Measurements from ENCODE around the gene PLA2G2C.

PLA2G2C gene

GRCh38 chr1:20164694-20165202 is 21.6 kb downstream of the PLA2G2C start:
- in situ Hi-C loops (cut with HindIII; ENCODE audit: low sequenced_read_pairs): loop anchor here (25.0 kb wide), 1 partner anchor 227 kb away; no protein-coding TSS in a partner anchor

- in situ Hi-C loops (cut with HindIII; ENCODE audit: low sequenced_read_pairs): loop anchor here (25.0 kb wide), 1 partner anchor 223 kb away; no protein-coding TSS in a partner anchor
Measured at GRCh38 chr1:20160034-20160433, 26.3 kb downstream of the PLA2G2C start.

- in situ Hi-C loops (cut with HindIII; ENCODE audit: low sequenced_read_pairs): loop anchor here (25.0 kb wide), 1 partner anchor 221 kb away; no protein-coding TSS in a partner anchor
Measured at GRCh38 chr1:20158358-20159070, 27.8 kb downstream of the PLA2G2C start.

GRCh38 chr1:20154301-20154831 is 32.0 kb downstream of the PLA2G2C start:
- in situ Hi-C loops (cut with HindIII; ENCODE audit: low sequenced_read_pairs): loop anchor here (25.0 kb wide), 1 partner anchor 217 kb away; no protein-coding TSS in a partner anchor

GRCh38 chr1:20153000-20153418 is 33.3 kb downstream of the PLA2G2C start:
- in situ Hi-C loops (cut with HindIII; ENCODE audit: low sequenced_read_pairs): loop anchor here (25.0 kb wide), 1 partner anchor 216 kb away; no protein-coding TSS in a partner anchor

- in situ Hi-C loops (cut with HindIII; ENCODE audit: low sequenced_read_pairs): loop anchor here (25.0 kb wide), 1 partner anchor 215 kb away; no protein-coding TSS in a partner anchor
Measured at GRCh38 chr1:20152599-20152930, 33.8 kb downstream of the PLA2G2C start.

GRCh38 chr1:20151906-20152598 is 34.3 kb downstream of the PLA2G2C start:
- in situ Hi-C loops (cut with HindIII; ENCODE audit: low sequenced_read_pairs): loop anchor here (25.0 kb wide), 1 partner anchor 215 kb away; no protein-coding TSS in a partner anchor

GRCh38 chr1:20150969-20151368 is 35.3 kb downstream of the PLA2G2C start:
- in situ Hi-C loops (cut with HindIII; ENCODE audit: low sequenced_read_pairs): loop anchor here (25.0 kb wide), 1 partner anchor 214 kb away; no protein-coding TSS in a partner anchor

GRCh38 chr1:20150326-20150705 is 36.0 kb downstream of the PLA2G2C start:
- in situ Hi-C loops (cut with HindIII; ENCODE audit: low sequenced_read_pairs): loop anchor here (25.0 kb wide), 1 partner anchor 213 kb away; no protein-coding TSS in a partner anchor

- in situ Hi-C loops (cut with HindIII; ENCODE audit: low sequenced_read_pairs): loop anchor here (25.0 kb wide), 1 partner anchor 212 kb away; no protein-coding TSS in a partner anchor
Measured at GRCh38 chr1:20149601-20150325, 36.6 kb downstream of the PLA2G2C start.

- in situ Hi-C loops (cut with HindIII; ENCODE audit: low sequenced_read_pairs): no loop called here
Measured at GRCh38 chr1:20148571-20149500, 37.5 kb downstream of the PLA2G2C start.

GRCh38 chr1:20147846-20148570 is 38.3 kb downstream of the PLA2G2C start:
- in situ Hi-C loops (cut with HindIII; ENCODE audit: low sequenced_read_pairs): no loop called here

- in situ Hi-C loops (cut with HindIII; ENCODE audit: low sequenced_read_pairs): no loop called here
Measured at GRCh38 chr1:20143734-20144565, 42.4 kb downstream of the PLA2G2C start.

GRCh38 chr1:20143318-20143717 is 43.0 kb downstream of the PLA2G2C start:
- in situ Hi-C loops (cut with HindIII; ENCODE audit: low sequenced_read_pairs): no loop called here

- in situ Hi-C loops (cut with HindIII; ENCODE audit: low sequenced_read_pairs): no loop called here
Measured at GRCh38 chr1:20142001-20142710, 44.2 kb downstream of the PLA2G2C start.

- in situ Hi-C loops (cut with HindIII; ENCODE audit: low sequenced_read_pairs): no loop called here
Measured at GRCh38 chr1:20141466-20141865, 44.9 kb downstream of the PLA2G2C start.

- in situ Hi-C loops (cut with HindIII; ENCODE audit: low sequenced_read_pairs): no loop called here
Measured at GRCh38 chr1:20141001-20141400, 45.3 kb downstream of the PLA2G2C start.

Data from DLD1 (cell line).